ENCODE data around the gene UGT1A5.

DNA sequence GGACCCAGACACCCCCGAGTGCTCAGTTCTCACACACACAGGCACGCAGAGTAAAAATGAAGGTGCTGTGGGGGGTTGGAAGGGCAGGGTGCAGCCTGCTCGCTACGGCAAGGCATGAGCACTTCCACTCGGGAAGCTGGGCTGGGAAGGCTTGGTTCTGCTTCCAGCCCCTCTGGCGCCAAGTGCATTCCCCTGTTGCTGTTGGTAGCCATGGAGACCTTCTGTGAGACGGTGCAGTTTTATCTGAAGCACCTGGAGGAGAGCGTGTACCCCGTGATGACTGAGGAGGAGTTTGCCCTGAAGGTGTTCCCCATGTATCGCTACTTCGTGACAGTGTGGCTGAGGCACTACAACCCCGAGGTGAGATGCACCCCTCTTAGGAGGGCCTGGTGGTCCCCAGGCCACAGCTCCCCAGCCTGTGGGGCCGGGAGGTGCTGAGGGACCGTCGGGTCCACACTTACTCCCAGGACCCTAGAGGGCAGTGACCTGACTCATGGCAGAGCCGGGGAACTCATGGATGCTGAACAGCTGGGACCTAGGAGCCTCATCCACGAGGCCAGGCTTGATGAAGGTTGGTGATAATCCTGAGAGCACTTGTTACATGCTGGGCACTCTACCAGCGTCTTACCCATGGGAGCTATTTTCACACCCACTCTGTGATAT, 80.9 kb downstream of the UGT1A5 start:
- TF ChIP-seq, protein P1, sequence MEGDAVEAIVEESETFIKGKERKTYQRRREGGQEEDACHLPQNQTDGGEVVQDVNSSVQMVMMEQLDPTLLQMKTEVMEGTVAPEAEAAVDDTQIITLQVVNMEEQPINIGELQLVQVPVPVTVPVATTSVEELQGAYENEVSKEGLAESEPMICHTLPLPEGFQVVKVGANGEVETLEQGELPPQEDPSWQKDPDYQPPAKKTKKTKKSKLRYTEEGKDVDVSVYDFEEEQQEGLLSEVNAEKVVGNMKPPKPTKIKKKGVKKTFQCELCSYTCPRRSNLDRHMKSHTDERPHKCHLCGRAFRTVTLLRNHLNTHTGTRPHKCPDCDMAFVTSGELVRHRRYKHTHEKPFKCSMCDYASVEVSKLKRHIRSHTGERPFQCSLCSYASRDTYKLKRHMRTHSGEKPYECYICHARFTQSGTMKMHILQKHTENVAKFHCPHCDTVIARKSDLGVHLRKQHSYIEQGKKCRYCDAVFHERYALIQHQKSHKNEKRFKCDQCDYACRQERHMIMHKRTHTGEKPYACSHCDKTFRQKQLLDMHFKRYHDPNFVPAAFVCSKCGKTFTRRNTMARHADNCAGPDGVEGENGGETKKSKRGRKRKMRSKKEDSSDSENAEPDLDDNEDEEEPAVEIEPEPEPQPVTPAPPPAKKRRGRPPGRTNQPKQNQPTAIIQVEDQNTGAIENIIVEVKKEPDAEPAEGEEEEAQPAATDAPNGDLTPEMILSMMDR (IDR thresholded peaks at IDR 0.05): no peak
- TF ChIP-seq POLR2A (IDR thresholded peaks at IDR 0.05) (no peak), POLR2AphosphoS5 (IDR thresholded peaks at IDR 0.05) (no peak), EP300 (IDR thresholded peaks at IDR 0.05) (no peak)

Data from suprapubic skin (tissue), 4 donors.